ENCODE results near the gene IL10RB.

DNA sequence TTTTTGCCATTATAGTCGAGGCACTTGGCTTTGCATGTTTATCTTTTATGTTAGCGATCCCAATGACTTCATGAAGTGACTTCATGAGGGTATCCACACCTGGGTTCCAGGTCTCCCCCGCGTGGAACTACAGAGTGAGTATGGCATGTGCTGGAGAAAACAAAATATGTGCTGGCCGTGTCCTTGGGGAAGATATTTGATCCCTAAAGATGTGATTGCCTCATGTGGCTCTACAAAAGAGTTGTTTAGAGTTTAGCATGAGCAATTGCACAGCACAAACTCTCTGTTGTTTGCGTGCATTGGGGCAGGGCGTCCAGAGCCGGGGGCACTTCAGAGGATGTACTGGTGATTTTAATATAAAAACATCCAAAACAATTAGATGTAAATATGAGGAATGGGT, 4.8 kb downstream of the IL10RB start:
- TF ChIP-seq, protein P1, sequence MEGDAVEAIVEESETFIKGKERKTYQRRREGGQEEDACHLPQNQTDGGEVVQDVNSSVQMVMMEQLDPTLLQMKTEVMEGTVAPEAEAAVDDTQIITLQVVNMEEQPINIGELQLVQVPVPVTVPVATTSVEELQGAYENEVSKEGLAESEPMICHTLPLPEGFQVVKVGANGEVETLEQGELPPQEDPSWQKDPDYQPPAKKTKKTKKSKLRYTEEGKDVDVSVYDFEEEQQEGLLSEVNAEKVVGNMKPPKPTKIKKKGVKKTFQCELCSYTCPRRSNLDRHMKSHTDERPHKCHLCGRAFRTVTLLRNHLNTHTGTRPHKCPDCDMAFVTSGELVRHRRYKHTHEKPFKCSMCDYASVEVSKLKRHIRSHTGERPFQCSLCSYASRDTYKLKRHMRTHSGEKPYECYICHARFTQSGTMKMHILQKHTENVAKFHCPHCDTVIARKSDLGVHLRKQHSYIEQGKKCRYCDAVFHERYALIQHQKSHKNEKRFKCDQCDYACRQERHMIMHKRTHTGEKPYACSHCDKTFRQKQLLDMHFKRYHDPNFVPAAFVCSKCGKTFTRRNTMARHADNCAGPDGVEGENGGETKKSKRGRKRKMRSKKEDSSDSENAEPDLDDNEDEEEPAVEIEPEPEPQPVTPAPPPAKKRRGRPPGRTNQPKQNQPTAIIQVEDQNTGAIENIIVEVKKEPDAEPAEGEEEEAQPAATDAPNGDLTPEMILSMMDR (IDR thresholded peaks at IDR 0.05), result no peak
- no peak for TF ChIP-seq POLR2AphosphoS5 (IDR thresholded peaks at IDR 0.05; ENCODE audit: insufficient read depth in 1 of 2, low read depth in 1 of 2)
- TF ChIP-seq POLR2A (IDR thresholded peaks at IDR 0.05), result no peak

Measured in vagina (tissue), 2 donors.